G401 (cell line): ENCODE measurements around the gene OLIG2. TPM values are rescaled to one million over a fixed set of nuclear protein-coding genes. Genes with fewer than 3 reads are reported as not detected.

Source experiments
- DNase-seq: peaks from one replicate; pipeline ENCODE4 v3.0.0-alpha.2; 2015; ENCODE audit warnings: low spot score
- in situ Hi-C: cut with HindIII; loops from 2 replicates; pipeline ENCODE4 v1.10.0; 2016; ENCODE audit warnings: low sequenced_read_pairs, mixed read lengths
- total RNA-seq: library from RNA; depleted of rRNA; stranded (reverse); fragments of >200 nt; shearing (Covaris generic); gene quantifications from 2 replicates; pipeline ENCODE4 v1.2.3, GENCODE V29; 2014

The OLIG2 gene
- total RNA-seq, 1 experiment from 2014 or later: not detected

GRCh38 chr21:33018707-33019465 is 6.8 kb upstream of the OLIG2 start:
- in situ Hi-C loops: no loop called here
- no peak for DNase-seq

- in situ Hi-C loops: no loop called here
- no peak for DNase-seq
Observed at GRCh38 chr21:33019516-33019884, 6.2 kb upstream of the OLIG2 start.

- no peak for DNase-seq
- in situ Hi-C loops: no loop called here
Observed at GRCh38 chr21:33019885-33020557, 5.7 kb upstream of the OLIG2 start.

GRCh38 chr21:33020558-33021100 is 5.1 kb upstream of the OLIG2 start:
- no peak for DNase-seq
- in situ Hi-C loops: no loop called here

GRCh38 chr21:33021150-33021549 is 4.6 kb upstream of the OLIG2 start:
- in situ Hi-C loops: no loop called here
- no peak for DNase-seq

GRCh38 chr21:33021667-33022066 is 4.1 kb upstream of the OLIG2 start:
- in situ Hi-C loops: no loop called here
- no peak for DNase-seq

GRCh38 chr21:33022489-33022827 is 3.3 kb upstream of the OLIG2 start:
- no peak for DNase-seq
- in situ Hi-C loops: no loop called here

GRCh38 chr21:33022828-33023573 is 2.7 kb upstream of the OLIG2 start:
- no peak for DNase-seq
- in situ Hi-C loops: no loop called here

GRCh38 chr21:33023574-33024200 is 2.0 kb upstream of the OLIG2 start:
- in situ Hi-C loops: no loop called here
- DNase-seq: no peak

GRCh38 chr21:33024201-33025103 is 1.3 kb upstream of the OLIG2 start:
- in situ Hi-C loops: no loop called here
- no peak for DNase-seq

GRCh38 chr21:33025106-33025488 is 638 bp upstream of the OLIG2 start:
- in situ Hi-C loops: no loop called here
- no peak for DNase-seq

- no peak for DNase-seq
- in situ Hi-C loops: no loop called here
Observed at GRCh38 chr21:33026443-33026858, 716 bp downstream of the OLIG2 start.

- in situ Hi-C loops: no loop called here
- DNase-seq: no peak
Observed at GRCh38 chr21:33026878-33027400, 1.2 kb downstream of the OLIG2 start.

GRCh38 chr21:33027401-33028286 is 1.9 kb downstream of the OLIG2 start:
- no peak for DNase-seq
- in situ Hi-C loops: no loop called here

- DNase-seq: no peak
- in situ Hi-C loops: no loop called here
Observed at GRCh38 chr21:33028287-33028670, 2.5 kb downstream of the OLIG2 start.

- DNase-seq: no peak
- in situ Hi-C loops: no loop called here
Observed at GRCh38 chr21:33028773-33029384, 3.1 kb downstream of the OLIG2 start.

- no peak for DNase-seq
- in situ Hi-C loops: no loop called here
Observed at GRCh38 chr21:33029385-33029921, 3.7 kb downstream of the OLIG2 start.
